Thoracic aorta (tissue), 2 donors: ENCODE results near the gene NANOS3. TPM values are rescaled to one million over a fixed set of nuclear protein-coding genes. Genes with fewer than 3 reads are reported as not detected.

Experiments used
- ATAC-seq: fragments of 150-250 bp; one replicate; pipeline ENCODE4 v1.8.0; 2017; ENCODE audit warnings: low read depth; ENCODE audit not compliant: insufficient number of reproducible peaks, low FRiP score
- DNase-seq: peaks from one replicate; pipeline ENCODE4 v3.0.0-alpha.2; 2020; ENCODE audit warnings: low spot score
- H3K27ac ChIP-seq, 2 donors: fragments of 200-600 bp; sonication (generic); 1 replicate in 1 of 2; 2 replicates in 1 of 2; pipeline ENCODE4 v1.5.1; 2016; ENCODE audit warnings: mild to moderate bottlenecking in 2 of 2, moderate library complexity in 2 of 2
- H3K27me3 ChIP-seq: fragments of 200-600 bp; sonication (generic); replicated peaks from 2 replicates; pipeline ENCODE4 v1.6.0; 2016; ENCODE audit warnings: mild to moderate bottlenecking; ENCODE audit not compliant: insufficient read depth
- H3K36me3 ChIP-seq: fragments of 200-600 bp; sonication (generic); one replicate; pipeline ENCODE4 v1.5.1; 2016
- H3K4me1 ChIP-seq, 2 donors: fragments of 200-600 bp; sonication (generic); 1 replicate in 1 of 2; 2 replicates in 1 of 2; pipeline versions ENCODE4 v1.5.1 to v1.6.0; 2016; ENCODE audit warnings: low read depth in 2 of 2, mild to moderate bottlenecking in 1 of 2; ENCODE audit not compliant: control insufficient read depth in 1 of 2
- H3K4me3 ChIP-seq: fragments of 200-600 bp; sonication (generic); 2 replicates; pipeline ENCODE4 v1.5.1; 2016; ENCODE audit warnings: mild to moderate bottlenecking
- H3K9me3 ChIP-seq: fragments of 200-600 bp; sonication (generic); 2 replicates; pipeline ENCODE4 v1.5.1; 2016
- CTCF ChIP-seq: fragments of 200-600 bp; sonication (generic); IDR thresholded peaks from one replicate; pipeline ENCODE4 v1.5.1; 2019; ENCODE audit warnings: antibody characterized with exemption
- total RNA-seq, 2 donors: library from RNA; depleted of rRNA; stranded (reverse); fragments of >200 nt; gene quantifications; one replicate each; pipeline versions ENCODE4 v1.1.0 to v1.2.3, GENCODE V29; 2016

Gene NANOS3
- total RNA-seq, 2 donors from 2014 or later = not detected

- H3K9me3 ChIP-seq = no peaks in the 10 kb centered on the region
- peaks cover 32% of the 10 kb centered on the region for H3K36me3 ChIP-seq
- TF ChIP-seq CTCF = no peak
- ATAC-seq = no peak
- no peak overlapping the region for H3K4me3 ChIP-seq
- no peak overlapping the region for H3K27ac ChIP-seq
- H3K27me3 ChIP-seq = no peaks in the 10 kb centered on the region
- no peak for DNase-seq
- H3K4me1 ChIP-seq = no peaks in the 10 kb centered on the region
Measured at GRCh38 chr19:13926715-13927114, 49.8 kb downstream of the NANOS3 start.

- H3K36me3 ChIP-seq = peaks cover 9% of the 10 kb centered on the region
- DNase-seq = no peak
- ATAC-seq = no peak
- H3K27ac ChIP-seq = no peak overlapping the region
- H3K27me3 ChIP-seq = no peaks in the 10 kb centered on the region
- no peak overlapping the region for H3K4me3 ChIP-seq
- no peaks in the 10 kb centered on the region for H3K9me3 ChIP-seq
- H3K4me1 ChIP-seq = no peaks in the 10 kb centered on the region
- no peak for TF ChIP-seq CTCF
Measured at GRCh38 chr19:13929340-13929739, 52.4 kb downstream of the NANOS3 start.

GRCh38 chr19:13929956-13930355, 53.0 kb downstream of the NANOS3 start:
- peaks cover 4% of the 10 kb centered on the region for H3K36me3 ChIP-seq
- no peak overlapping the region for H3K27ac ChIP-seq
- ATAC-seq (no peak), DNase-seq (no peak)
- no peaks in the 10 kb centered on the region for H3K9me3 ChIP-seq
- H3K4me1 ChIP-seq = no peaks in the 10 kb centered on the region
- H3K27me3 ChIP-seq = no peaks in the 10 kb centered on the region
- TF ChIP-seq CTCF = no peak
- no peak overlapping the region for H3K4me3 ChIP-seq

Other genes starting within 250 kb of the NANOS3 start
- 10 to 100 TPM; 54.6 to 63.0 TPM for gene MRI1, start 112.6 kb upstream of the NANOS3 start, total RNA-seq
- 100 to 1,000 TPM; 114 to 128 TPM for gene C19orf53, start 102.7 kb upstream of the NANOS3 start, total RNA-seq
- gene ZSWIM4, start 81.7 kb upstream of the NANOS3 start, total RNA-seq = 10 to 100 TPM in 1 of 2 donors, 1 to 10 TPM in 1; 9.5 to 11.8 TPM
- gene BRME1, start 29.0 kb downstream of the NANOS3 start, total RNA-seq = 1 to 10 TPM in 1 of 2 donors, not detected in 1; 3.7 TPM
- gene CC2D1A, start 29.1 kb downstream of the NANOS3 start, total RNA-seq = 10 to 100 TPM; 29.5 to 38.7 TPM
- 1 to 10 TPM; 3.5 to 9.9 TPM for gene PODNL1, start 61.3 kb downstream of the NANOS3 start, total RNA-seq
- gene DCAF15, start 75.4 kb downstream of the NANOS3 start, total RNA-seq = 10 to 100 TPM; 12.6 to 31.4 TPM
- 1 to 10 TPM; 3.0 to 5.7 TPM for gene RFX1, start 129.2 kb downstream of the NANOS3 start, total RNA-seq
- not detected for gene RLN3, start 151.0 kb downstream of the NANOS3 start, total RNA-seq
- gene IL27RA, start 154.6 kb downstream of the NANOS3 start, total RNA-seq = 1 to 10 TPM; 1.1 to 5.3 TPM
- gene PALM3, start 184.9 kb downstream of the NANOS3 start, total RNA-seq = not detected
- gene MISP3, start 195.7 kb downstream of the NANOS3 start, total RNA-seq = 1 to 10 TPM; 1.7 to 2.7 TPM
- not detected for gene C19orf67, start 208.6 kb downstream of the NANOS3 start, total RNA-seq
- 10 to 100 TPM in 1 of 2 donors, 1 to 10 TPM in 1; 8.9 to 27.5 TPM for gene SAMD1, start 213.6 kb downstream of the NANOS3 start, total RNA-seq
- gene PRKACA, start 240.6 kb downstream of the NANOS3 start, total RNA-seq = 100 to 1,000 TPM in 1 of 2 donors, 10 to 100 TPM in 1; 93.2 to 107 TPM